SH-SY5Y (cell line): Measurements from ENCODE around the gene TNFRSF1B.

Source experiments
- GATA2 ChIP-seq: IDR thresholded peaks from 2 replicates; pipeline ENCODE4 v1.6.1; 2011; ENCODE audit warnings: mild to moderate bottlenecking, low read depth, low read length
- GATA3 ChIP-seq: IDR thresholded peaks from 2 replicates; pipeline ENCODE4 v1.6.1; 2011; ENCODE audit warnings: low read depth, mild to moderate bottlenecking, low read length, moderate library complexity

DNA sequence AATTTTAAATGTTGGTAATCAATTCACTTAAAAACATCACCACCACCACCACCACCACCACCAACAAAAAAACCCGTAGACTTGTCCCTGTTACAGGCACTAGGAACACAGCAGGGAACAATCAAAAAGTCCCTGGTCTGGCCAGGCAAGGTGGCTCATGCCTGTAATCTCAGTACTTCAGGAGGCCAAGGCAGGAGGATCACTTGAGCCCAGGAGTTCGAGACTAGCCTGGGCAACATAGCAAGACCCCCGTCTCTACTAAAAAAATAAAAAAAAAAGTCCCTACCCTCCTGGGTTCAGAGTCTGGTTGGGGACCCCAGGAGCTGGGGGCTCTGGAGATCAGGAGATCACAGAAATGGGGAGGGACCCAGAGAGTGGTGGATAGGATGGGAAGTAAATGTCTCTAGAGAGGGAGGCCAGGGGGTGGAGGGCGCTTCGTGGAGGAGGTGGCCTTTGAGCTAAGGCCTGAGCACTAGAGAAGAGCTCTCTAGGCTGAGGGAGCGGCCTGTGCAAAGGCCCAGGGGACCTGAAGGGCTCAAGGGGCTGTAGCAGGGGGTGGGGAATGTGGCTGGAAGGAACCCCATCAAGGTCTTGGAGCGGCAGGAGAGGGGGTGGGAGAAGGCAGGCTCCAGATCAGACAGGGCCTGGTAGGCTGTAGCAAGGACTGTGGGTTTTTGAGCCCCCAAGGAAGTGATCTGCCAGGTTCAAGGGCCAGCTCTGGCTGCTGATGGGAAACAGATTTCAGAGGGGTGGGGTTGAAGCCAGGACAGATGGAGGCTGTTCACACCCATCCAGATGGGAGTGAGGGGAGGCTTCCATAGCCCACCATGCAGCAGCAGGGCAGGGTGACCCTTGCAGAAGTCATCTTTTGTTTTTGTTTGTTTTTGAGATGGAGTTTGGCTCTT lies 38.2 kb downstream of the TNFRSF1B start:
- no peak for TF ChIP-seq GATA2
- TF ChIP-seq GATA3 = no peak
